HG02852 (cell line): ENCODE data around the gene TAP1.
"Not testable (repeated sequence)": the region's sequence is repeated elsewhere in the genome, so short reads cannot be mapped to it uniquely, and the experiment has no call there.

Experiments
- ATAC-seq: cut with Tn5 transposase; IDR thresholded peaks from one replicate; pipeline ENCODE4 v1.9.1; 2021; ENCODE audit warnings: mild to moderate bottlenecking, moderate library complexity; ENCODE audit not compliant: unreplicated experiment

The TAP1 gene, protein sequence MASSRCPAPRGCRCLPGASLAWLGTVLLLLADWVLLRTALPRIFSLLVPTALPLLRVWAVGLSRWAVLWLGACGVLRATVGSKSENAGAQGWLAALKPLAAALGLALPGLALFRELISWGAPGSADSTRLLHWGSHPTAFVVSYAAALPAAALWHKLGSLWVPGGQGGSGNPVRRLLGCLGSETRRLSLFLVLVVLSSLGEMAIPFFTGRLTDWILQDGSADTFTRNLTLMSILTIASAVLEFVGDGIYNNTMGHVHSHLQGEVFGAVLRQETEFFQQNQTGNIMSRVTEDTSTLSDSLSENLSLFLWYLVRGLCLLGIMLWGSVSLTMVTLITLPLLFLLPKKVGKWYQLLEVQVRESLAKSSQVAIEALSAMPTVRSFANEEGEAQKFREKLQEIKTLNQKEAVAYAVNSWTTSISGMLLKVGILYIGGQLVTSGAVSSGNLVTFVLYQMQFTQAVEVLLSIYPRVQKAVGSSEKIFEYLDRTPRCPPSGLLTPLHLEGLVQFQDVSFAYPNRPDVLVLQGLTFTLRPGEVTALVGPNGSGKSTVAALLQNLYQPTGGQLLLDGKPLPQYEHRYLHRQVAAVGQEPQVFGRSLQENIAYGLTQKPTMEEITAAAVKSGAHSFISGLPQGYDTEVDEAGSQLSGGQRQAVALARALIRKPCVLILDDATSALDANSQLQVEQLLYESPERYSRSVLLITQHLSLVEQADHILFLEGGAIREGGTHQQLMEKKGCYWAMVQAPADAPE

GRCh38 chr6:32853541-32854375 is at the start of gene TAP1, which contains the start of gene PSMB9:
Gene TAP1, minus strand, starts transcription at chr6:32853704. Its CDS starts 68 bp downstream, at chr6:32853636.
Gene PSMB9, plus strand, starts transcription at chr6:32854192. Its CDS starts 38 bp downstream, at chr6:32854230.
- ATAC-seq = peak; percentile 80

GRCh38 chr6:32895006-32895345 is 41.5 kb upstream of the TAP1 start:
- ATAC-seq = peak; percentile 10

- ATAC-seq = peak; percentile 98
Observed at GRCh38 chr6:32894085-32895005, 40.8 kb upstream of the TAP1 start.

GRCh38 chr6:32890831-32891230 is 37.3 kb upstream of the TAP1 start:
- no peak for ATAC-seq

- no peak for ATAC-seq
Observed at GRCh38 chr6:32889533-32889932, 36.0 kb upstream of the TAP1 start.

DNA sequence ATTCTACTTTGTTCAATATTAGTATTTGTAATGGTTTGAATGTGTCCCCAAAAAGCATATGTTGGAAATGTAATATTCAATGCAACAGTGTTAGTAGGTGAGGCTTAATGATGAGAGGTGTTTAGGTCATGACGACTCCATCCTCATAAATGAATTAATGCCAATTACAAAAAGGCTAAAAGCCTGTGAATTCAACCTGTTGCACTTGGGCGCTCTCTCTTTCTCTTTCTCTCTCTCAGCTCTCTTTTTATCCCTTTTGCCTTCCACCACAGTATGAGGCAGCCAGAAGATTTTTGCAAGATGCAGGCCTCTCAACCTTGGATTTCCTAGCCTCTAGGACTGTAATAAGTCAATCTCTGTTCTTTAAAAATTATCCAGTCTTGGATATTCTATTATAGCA is 35.1 kb upstream of the TAP1 start:
- no peak for ATAC-seq

DNA sequence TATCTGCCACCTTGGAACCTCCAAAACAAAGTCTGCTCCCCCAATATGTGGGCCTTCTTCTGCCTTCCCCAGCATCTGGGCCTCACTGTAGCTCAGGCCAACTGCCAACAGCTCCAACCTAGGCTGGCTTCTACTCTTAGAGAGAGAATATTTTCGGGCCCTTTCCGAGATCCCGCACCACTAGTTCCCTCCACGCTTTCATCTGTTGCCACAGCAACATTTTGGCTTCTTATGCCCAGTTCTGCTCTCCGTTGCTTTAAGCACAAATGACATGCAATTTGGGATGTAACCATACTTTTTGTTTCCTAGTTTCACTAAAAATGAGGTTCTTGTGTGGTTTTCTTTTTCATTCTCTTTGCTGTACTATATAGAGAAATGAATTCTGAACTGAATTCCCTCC is 34.1 kb upstream of the TAP1 start:
- no peak for ATAC-seq

GRCh38 chr6:32886681-32887383 is 33.3 kb upstream of the TAP1 start:
- no peak for ATAC-seq

DNA sequence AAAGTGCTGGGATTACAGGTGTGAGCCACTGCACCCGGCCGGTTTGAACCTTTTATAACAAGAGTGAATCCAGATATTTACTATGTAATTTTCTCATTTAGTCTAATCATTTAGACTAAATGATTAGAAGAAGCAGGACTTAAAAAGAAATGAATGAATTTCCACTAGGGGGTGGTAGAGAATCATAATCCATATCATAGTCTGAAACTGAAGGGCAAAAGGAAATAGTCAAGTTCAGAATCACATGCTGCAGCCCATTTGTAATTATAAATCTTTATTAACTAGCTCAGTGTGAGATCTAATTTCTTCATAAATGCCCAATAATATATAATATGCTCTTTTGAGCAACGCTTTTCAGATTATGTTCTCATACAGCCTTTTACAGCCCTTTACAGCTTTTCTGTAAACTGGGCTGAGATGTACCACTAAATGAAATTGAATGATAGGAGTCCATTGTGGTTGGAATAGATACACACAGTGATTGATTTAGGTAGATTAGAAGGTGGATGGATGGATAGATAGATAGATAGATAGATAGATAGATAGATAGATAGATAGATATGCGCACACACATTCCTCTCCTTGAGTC is 32.3 kb upstream of the TAP1 start:
- ATAC-seq = no peak

DNA sequence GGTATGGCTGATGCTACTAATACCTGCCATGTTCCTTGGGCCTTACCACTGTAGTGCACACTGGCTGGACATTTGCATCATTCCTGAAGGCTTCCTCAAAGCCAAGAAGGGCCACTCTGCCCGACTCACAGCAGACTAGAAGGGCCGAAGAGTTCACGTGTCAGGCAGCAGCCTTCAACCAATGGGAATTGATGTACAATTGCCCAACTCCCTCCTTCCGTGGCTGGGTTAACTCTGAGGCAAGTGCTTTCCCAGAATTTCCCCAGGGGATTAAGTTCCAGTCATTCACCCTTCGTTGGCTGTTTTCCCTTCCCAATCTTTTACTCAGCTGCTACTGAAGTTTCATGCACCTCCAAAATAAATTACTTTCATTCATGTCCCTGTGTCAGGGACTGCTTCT is 30.3 kb upstream of the TAP1 start:
- no peak for ATAC-seq

GRCh38 chr6:32882879-32883250 is 29.4 kb upstream of the TAP1 start:
- ATAC-seq = no peak

GRCh38 chr6:32880962-32881361 is 27.5 kb upstream of the TAP1 start:
- not testable (repeated sequence) for ATAC-seq

GRCh38 chr6:32879691-32880090 is 26.2 kb upstream of the TAP1 start:
- ATAC-seq = no peak

DNA sequence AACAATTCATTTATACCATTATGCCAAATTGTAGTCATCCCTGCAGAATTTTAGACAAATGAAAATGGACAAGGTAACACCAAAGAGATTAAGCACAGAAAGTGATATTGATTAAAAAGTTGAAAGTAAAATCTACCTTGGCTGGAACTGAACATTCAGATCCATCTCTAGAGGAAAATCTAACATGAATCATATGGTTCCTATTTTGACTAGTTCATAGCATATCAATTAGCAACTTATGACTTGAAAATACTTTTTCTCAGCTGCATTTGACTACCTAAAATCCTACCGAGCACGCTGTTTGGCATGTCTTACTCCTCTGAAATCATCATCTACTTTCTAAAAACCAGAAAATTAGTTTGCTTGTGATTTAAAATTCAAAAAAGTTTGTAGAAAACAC is 23.1 kb upstream of the TAP1 start:
- ATAC-seq = no peak

GRCh38 chr6:32873947-32874346 is 20.4 kb upstream of the TAP1 start:
- ATAC-seq = not testable (repeated sequence)

GRCh38 chr6:32868257-32868788 is 14.8 kb upstream of the TAP1 start:
- ATAC-seq = no peak

DNA sequence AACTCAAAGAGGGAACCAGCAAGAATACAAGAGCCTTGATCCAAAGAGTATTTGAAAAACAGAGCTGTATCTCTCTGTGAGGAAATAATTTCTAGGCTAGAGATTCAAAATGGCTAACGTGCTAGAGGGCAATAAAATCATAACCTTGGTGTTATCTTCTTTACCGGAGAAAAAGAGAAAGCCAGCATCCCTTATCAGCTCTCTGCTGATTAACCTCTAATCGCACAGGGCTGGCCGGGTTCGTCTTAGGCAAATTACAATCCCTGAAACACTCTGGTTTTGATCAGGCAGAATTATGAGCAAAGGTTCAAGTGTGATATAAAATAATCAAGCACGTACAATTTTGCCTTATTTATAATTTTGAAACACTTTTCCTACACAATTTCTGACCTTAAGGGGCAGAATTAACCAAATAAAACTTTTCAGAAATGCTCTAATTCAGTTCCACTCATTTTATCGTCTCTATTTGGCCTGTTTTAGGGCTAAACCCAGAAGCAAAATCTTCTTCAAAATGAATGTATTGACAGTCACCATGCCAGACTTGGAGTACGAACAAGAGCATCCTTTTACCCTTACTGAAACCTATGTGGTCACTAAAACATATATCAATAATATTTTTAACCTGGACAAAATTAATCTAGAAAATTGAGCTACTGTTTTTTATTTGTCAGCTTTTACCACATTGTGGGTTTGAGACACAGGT is 14.2 kb upstream of the TAP1 start:
- no peak for ATAC-seq

- no peak for ATAC-seq
Observed at GRCh38 chr6:32867022-32867477, 13.5 kb upstream of the TAP1 start.
